ENCODE results near the gene RUBCN. TPM values are rescaled to one million over a fixed set of nuclear protein-coding genes. Genes with fewer than 3 reads are reported as not detected.
"Not testable (repeated sequence)": the region's sequence is repeated elsewhere in the genome, so short reads cannot be mapped to it uniquely, and the experiment has no call there.

The RUBCN gene
- total and polyA plus RNA-seq, 2 donors (not counting 1 experiment from before 2014, with no cell fraction given), result 57.3 to 423 TPM

DNA sequence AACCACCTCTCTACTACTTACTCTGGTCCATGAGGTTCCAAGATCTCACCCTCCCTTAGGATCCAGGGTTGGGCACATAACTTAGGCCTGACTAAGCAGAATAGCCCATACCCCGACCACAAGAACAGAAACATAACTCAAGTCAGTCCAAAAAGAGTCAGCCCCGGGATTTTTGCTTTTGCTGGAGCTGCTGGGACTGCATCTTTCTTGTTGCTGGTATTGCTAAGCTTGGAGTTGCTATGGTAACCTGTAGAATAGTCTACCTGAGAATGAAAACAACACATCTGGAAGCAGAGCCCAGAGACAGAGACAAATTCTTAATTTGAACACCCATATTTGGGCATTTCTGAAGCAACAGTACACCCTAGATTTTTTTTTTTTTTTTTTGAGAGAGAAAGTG, 6.5 kb downstream of the RUBCN start:
- DNase-seq, result no peak
- no peaks in the 10 kb centered on the region for H3K27me3 ChIP-seq (replicated peaks in 1 of 4; ENCODE audit: control extremely low read depth in 1 of 4, control insufficient read depth in 3 of 4, insufficient read depth in 4 of 4, low read length in 3 of 4)
- peaks cover 61% of the 10 kb centered on the region for H3K4me1 Mint-ChIP-seq
- no CpG with 5 or more reads among the region's 2 CpGs for WGBS (ENCODE audit: insufficient coverage)
- TF ChIP-seq, protein P1, sequence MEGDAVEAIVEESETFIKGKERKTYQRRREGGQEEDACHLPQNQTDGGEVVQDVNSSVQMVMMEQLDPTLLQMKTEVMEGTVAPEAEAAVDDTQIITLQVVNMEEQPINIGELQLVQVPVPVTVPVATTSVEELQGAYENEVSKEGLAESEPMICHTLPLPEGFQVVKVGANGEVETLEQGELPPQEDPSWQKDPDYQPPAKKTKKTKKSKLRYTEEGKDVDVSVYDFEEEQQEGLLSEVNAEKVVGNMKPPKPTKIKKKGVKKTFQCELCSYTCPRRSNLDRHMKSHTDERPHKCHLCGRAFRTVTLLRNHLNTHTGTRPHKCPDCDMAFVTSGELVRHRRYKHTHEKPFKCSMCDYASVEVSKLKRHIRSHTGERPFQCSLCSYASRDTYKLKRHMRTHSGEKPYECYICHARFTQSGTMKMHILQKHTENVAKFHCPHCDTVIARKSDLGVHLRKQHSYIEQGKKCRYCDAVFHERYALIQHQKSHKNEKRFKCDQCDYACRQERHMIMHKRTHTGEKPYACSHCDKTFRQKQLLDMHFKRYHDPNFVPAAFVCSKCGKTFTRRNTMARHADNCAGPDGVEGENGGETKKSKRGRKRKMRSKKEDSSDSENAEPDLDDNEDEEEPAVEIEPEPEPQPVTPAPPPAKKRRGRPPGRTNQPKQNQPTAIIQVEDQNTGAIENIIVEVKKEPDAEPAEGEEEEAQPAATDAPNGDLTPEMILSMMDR (IDR thresholded peaks at IDR 0.05), result no peak
- no peak for TF ChIP-seq EZH2 (IDR thresholded peaks at IDR 0.05; ENCODE audit: borderline replicate concordance, insufficient read depth, low read depth, low read length, poor library complexity, severe bottlenecking)
- no peak for ATAC-seq (ENCODE audit: low read depth)
- no peak overlapping the region for H3K4me3 Mint-ChIP-seq
- no peak overlapping the region for H3K9ac ChIP-seq (ENCODE audit: low read length)
- H3K27me3 Mint-ChIP-seq, result no peaks in the 10 kb centered on the region
- H3K9me3 Mint-ChIP-seq (ENCODE audit: insufficient read depth), result no peaks in the 10 kb centered on the region
- peak overlapping the region; percentile 4 to 60 for H3K27ac ChIP-seq (ENCODE audit: low read length in 2 of 2)
- no peak overlapping the region for H2AFZ ChIP-seq (ENCODE audit: insufficient read depth, low read depth, low read length, poor library complexity, severe bottlenecking)
- H3K4me2 ChIP-seq (replicated peaks; ENCODE audit: low read depth, low read length, poor library complexity, severe bottlenecking), result no peak overlapping the region
- H3K27ac Mint-ChIP-seq, result peak overlapping the region; percentile 27
- H3K4me1 ChIP-seq (ENCODE audit: control insufficient read depth in 2 of 2, insufficient read depth in 2 of 2, low read length in 2 of 2), result peaks cover 47 to 54% of the 10 kb centered on the region in 2 donors
- intact Hi-C loops (cut with micrococcal nuclease), result no loop called here
- H4K20me1 ChIP-seq (ENCODE audit: control insufficient read depth, insufficient read depth, low read length, poor library complexity, severe bottlenecking), result peaks cover 34% of the 10 kb centered on the region
- POLR2A ChIA-PET, result interaction anchor here (0.6 to 1.1 kb wide), 3 partner anchors 18 to 37 kb away, joined by 3 to 4 read pairs (median 3); no protein-coding TSS in a partner anchor
- peaks cover 84% of the 10 kb centered on the region for H3K79me2 ChIP-seq (ENCODE audit: control insufficient read depth, insufficient read depth, low read length)
- H3K4me3 ChIP-seq (ENCODE audit: control extremely low read depth in 1 of 5, extremely low read depth in 1 of 5, insufficient read depth in 1 of 5, low read depth in 2 of 5, low read length in 4 of 5), result no peak overlapping the region
- CTCF ChIA-PET, result interaction anchor here (0.9 kb wide), 1 partner anchor 54 kb away, joined by 3 read pairs; no protein-coding TSS in a partner anchor
- H3K9me3 ChIP-seq (ENCODE audit: control extremely low read depth in 1 of 3, control insufficient read depth in 2 of 3, insufficient read depth in 1 of 3, low read length in 2 of 3), result peaks cover 0 to 2% (median 0%) of the 10 kb centered on the region in 3 donors
- H3K36me3 ChIP-seq (replicated peaks in 1 of 2; ENCODE audit: control extremely low read depth in 1 of 2, control insufficient read depth in 1 of 2, extremely low read depth in 1 of 2, insufficient read depth in 2 of 2, low read length in 1 of 2), result peaks cover 2 to 11% of the 10 kb centered on the region in 2 experiments

DNA sequence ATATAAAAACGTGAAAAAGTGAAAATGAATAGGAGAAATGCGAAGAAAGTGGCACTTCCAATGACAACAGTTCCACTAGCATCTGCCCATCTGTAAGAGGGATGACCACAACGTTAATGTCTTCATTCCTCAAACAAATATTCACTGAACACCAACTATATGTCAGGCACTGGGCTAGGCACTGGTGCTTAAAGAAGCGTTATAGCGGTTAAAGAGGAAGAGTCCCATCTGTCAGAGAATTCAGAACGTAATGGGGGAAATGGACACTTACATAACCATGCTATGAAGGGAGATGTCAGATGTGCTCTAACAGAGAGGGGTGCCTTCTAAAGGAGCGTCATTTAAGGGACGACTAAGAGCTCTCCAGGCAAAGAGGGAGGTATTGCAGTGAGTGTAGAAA, 8.2 kb downstream of the RUBCN start:
- Histone ChIP-seq H3K4me2 (replicated peaks; ENCODE audit: low read depth, low read length, poor library complexity, severe bottlenecking) (peak overlapping the region; percentile 4), H3K4me3 (ENCODE audit: control extremely low read depth in 1 of 5, extremely low read depth in 1 of 5, insufficient read depth in 1 of 5, low read depth in 2 of 5, low read length in 4 of 5) (no peak overlapping the region), H3K4me1 (ENCODE audit: control insufficient read depth in 2 of 2, insufficient read depth in 2 of 2, low read length in 2 of 2) (peaks cover 48 to 55% of the 10 kb centered on the region in 2 donors), H3K27ac (ENCODE audit: low read length in 2 of 2) (peak overlapping the region; percentile 20 to 61), H2AFZ (ENCODE audit: insufficient read depth, low read depth, low read length, poor library complexity, severe bottlenecking) (no peak overlapping the region), H3K36me3 (replicated peaks in 1 of 2; ENCODE audit: control extremely low read depth in 1 of 2, control insufficient read depth in 1 of 2, extremely low read depth in 1 of 2, insufficient read depth in 2 of 2, low read length in 1 of 2) (peaks cover 2 to 11% of the 10 kb centered on the region in 2 experiments), H3K27me3 (replicated peaks in 1 of 4; ENCODE audit: control extremely low read depth in 1 of 4, control insufficient read depth in 3 of 4, insufficient read depth in 4 of 4, low read length in 3 of 4) (no peaks in the 10 kb centered on the region), H3K9ac (ENCODE audit: low read length) (no peak overlapping the region), H3K79me2 (ENCODE audit: control insufficient read depth, insufficient read depth, low read length) (peaks cover 91% of the 10 kb centered on the region), H4K20me1 (ENCODE audit: control insufficient read depth, insufficient read depth, low read length, poor library complexity, severe bottlenecking) (peaks cover 49% of the 10 kb centered on the region), H3K9me3 (ENCODE audit: control extremely low read depth in 1 of 3, control insufficient read depth in 2 of 3, insufficient read depth in 1 of 3, low read length in 2 of 3) (peaks cover 0 to 2% (median 0%) of the 10 kb centered on the region in 3 donors)
- Mint-ChIP-seq H3K27ac (peak overlapping the region; percentile 64), H3K27me3 (no peaks in the 10 kb centered on the region), H3K9me3 (ENCODE audit: insufficient read depth) (no peaks in the 10 kb centered on the region), H3K4me1 (peaks cover 63% of the 10 kb centered on the region), H3K4me3 (peak overlapping the region; percentile 46)
- intact Hi-C loops (cut with micrococcal nuclease), result no loop called here
- POLR2A ChIA-PET, result no interaction called here
- DNase-seq (no peak), ATAC-seq (ENCODE audit: low read depth) (no peak)
- WGBS (ENCODE audit: insufficient coverage), result 62% methylated on average over 3 of the region's 8 CpGs
- TF ChIP-seq, protein P1 (IDR thresholded peaks at IDR 0.05), result no peak
- no peak for TF ChIP-seq EZH2 (IDR thresholded peaks at IDR 0.05; ENCODE audit: borderline replicate concordance, insufficient read depth, low read depth, low read length, poor library complexity, severe bottlenecking)
- CTCF ChIA-PET, result interaction anchor here (1.1 to 1.3 kb wide), 2 partner anchors 12 to 17 kb away, joined by 3 to 4 read pairs; no protein-coding TSS in a partner anchor

DNA sequence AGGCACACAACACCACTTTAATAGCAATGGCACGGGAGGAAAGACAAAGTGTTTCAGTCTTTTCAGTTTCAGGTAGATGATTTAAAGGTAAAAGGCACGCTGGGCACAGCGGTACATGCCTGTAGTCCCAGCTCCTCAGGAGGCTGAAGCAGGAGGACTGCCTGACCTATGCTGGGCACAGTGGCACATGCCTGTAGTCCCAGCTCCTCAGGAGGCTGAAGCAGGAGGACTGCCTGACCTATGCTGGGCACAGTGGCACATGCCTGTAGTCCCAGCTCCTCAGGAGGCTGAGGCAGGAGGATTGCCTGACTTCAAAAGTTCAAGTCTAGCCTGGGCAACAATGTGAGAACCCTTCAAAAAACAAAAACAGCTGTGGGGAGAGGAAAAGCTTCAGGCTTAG, 8.8 kb downstream of the RUBCN start:
- DNase-seq; H3K9me3 Mint-ChIP-seq (ENCODE audit: insufficient read depth); H3K4me3 ChIP-seq (ENCODE audit: control extremely low read depth in 1 of 5, extremely low read depth in 1 of 5, insufficient read depth in 1 of 5, low read depth in 2 of 5, low read length in 4 of 5); ATAC-seq (ENCODE audit: low read depth); H3K9ac ChIP-seq (ENCODE audit: low read length); H2AFZ ChIP-seq (ENCODE audit: insufficient read depth, low read depth, low read length, poor library complexity, severe bottlenecking); H3K9me3 ChIP-seq (ENCODE audit: control extremely low read depth in 1 of 3, control insufficient read depth in 2 of 3, insufficient read depth in 1 of 3, low read length in 2 of 3); intact Hi-C loops (cut with micrococcal nuclease); H3K27me3 Mint-ChIP-seq; H3K27me3 ChIP-seq (replicated peaks in 1 of 4; ENCODE audit: control extremely low read depth in 1 of 4, control insufficient read depth in 3 of 4, insufficient read depth in 4 of 4, low read length in 3 of 4): not testable (repeated sequence)
- H3K27ac ChIP-seq (ENCODE audit: low read length in 2 of 2), result peak overlapping the region; percentile 20 to 61
- H3K4me2 ChIP-seq (replicated peaks; ENCODE audit: low read depth, low read length, poor library complexity, severe bottlenecking), result peak overlapping the region; percentile 4
- H3K4me1 ChIP-seq (ENCODE audit: control insufficient read depth in 2 of 2, insufficient read depth in 2 of 2, low read length in 2 of 2), result peaks cover 46 to 53% of the 10 kb centered on the region in 2 donors
- peak overlapping the region; percentile 33 for H3K27ac Mint-ChIP-seq
- ChIA-PET CTCF (interaction anchor here (1.0 to 1.3 kb wide), 3 partner anchors 11 to 63 kb away, joined by 3 to 4 read pairs (median 3); partner anchors contain the start of gene LRCH3), POLR2A (interaction anchor here (1.2 kb wide), 1 partner anchor 14 kb away, joined by 4 read pairs; no protein-coding TSS in a partner anchor)
- peaks cover 0 to 10% of the 10 kb centered on the region in 2 experiments for H3K36me3 ChIP-seq (replicated peaks in 1 of 2; ENCODE audit: control extremely low read depth in 1 of 2, control insufficient read depth in 1 of 2, extremely low read depth in 1 of 2, insufficient read depth in 2 of 2, low read length in 1 of 2)
- WGBS (ENCODE audit: insufficient coverage), result 90% methylated on average over 2 of the region's 3 CpGs
- H3K79me2 ChIP-seq (ENCODE audit: control insufficient read depth, insufficient read depth, low read length), result peaks cover 91% of the 10 kb centered on the region
- peaks cover 61% of the 10 kb centered on the region for H3K4me1 Mint-ChIP-seq
- peaks cover 49% of the 10 kb centered on the region for H4K20me1 ChIP-seq (ENCODE audit: control insufficient read depth, insufficient read depth, low read length, poor library complexity, severe bottlenecking)
- H3K4me3 Mint-ChIP-seq, result peak overlapping the region; percentile 46
